GM23338 (cell line): ENCODE measurements around the gene MAPRE2.

Source experiments
- EZH2 ChIP-seq: fragments of 200-600 bp; sonication (generic); IDR thresholded peaks from one replicate; pipeline ENCODE4 v1.8.0; 2017; ENCODE audit warnings: antibody characterized with exemption, mild to moderate bottlenecking, low read depth; ENCODE audit not compliant: unreplicated experiment
- POLR2AphosphoS5 ChIP-seq: IDR thresholded peaks from 2 replicates; pipeline ENCODE4 v1.6.1; 2016; ENCODE audit warnings: antibody characterized with exemption, low read depth
- TF ChIP-seq, protein P1 (sequence below), 2 experiments: fragments of 200-600 bp in 1 of 2; sonication (generic) in 1 of 2; conservative IDR thresholded peaks; 2 replicates each; pipeline versions ENCODE4 v1.5.1 to v1.6.1; 2016 to 2017; ENCODE audit warnings: antibody characterized with exemption in 2 of 2, low read depth in 2 of 2, mild to moderate bottlenecking in 2 of 2, moderate library complexity in 1 of 2
- TF ChIP-seq, protein P2 (sequence below): IDR thresholded peaks from one replicate; pipeline ENCODE4 v1.6.1; 2018; ENCODE audit warnings: antibody characterized with exemption; ENCODE audit not compliant: unreplicated experiment

DNA sequence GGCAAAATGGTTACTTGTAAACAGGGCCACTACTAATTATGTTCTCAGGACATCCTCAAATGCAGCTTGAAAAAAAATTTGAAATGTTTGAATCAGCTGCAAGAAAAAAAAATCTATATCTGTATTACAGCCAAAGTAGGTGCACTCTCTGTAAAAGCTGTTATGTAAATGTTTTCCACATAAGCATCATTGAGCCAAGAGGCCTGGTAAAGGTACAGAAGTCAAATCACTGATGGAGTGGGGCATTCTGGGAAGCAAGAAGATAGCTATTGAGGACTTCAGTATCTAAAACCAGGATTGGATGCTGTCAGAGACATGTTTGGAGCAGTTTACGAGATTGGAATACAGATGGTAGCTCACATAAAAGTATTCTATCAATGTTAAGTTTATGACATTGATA, 80.3 kb downstream of the MAPRE2 start:
- TF ChIP-seq, protein P1, sequence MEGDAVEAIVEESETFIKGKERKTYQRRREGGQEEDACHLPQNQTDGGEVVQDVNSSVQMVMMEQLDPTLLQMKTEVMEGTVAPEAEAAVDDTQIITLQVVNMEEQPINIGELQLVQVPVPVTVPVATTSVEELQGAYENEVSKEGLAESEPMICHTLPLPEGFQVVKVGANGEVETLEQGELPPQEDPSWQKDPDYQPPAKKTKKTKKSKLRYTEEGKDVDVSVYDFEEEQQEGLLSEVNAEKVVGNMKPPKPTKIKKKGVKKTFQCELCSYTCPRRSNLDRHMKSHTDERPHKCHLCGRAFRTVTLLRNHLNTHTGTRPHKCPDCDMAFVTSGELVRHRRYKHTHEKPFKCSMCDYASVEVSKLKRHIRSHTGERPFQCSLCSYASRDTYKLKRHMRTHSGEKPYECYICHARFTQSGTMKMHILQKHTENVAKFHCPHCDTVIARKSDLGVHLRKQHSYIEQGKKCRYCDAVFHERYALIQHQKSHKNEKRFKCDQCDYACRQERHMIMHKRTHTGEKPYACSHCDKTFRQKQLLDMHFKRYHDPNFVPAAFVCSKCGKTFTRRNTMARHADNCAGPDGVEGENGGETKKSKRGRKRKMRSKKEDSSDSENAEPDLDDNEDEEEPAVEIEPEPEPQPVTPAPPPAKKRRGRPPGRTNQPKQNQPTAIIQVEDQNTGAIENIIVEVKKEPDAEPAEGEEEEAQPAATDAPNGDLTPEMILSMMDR (conservative IDR thresholded peaks at IDR 0.05; ENCODE audit: low read depth in 2 of 2), result no peak
- TF ChIP-seq, protein P2, sequence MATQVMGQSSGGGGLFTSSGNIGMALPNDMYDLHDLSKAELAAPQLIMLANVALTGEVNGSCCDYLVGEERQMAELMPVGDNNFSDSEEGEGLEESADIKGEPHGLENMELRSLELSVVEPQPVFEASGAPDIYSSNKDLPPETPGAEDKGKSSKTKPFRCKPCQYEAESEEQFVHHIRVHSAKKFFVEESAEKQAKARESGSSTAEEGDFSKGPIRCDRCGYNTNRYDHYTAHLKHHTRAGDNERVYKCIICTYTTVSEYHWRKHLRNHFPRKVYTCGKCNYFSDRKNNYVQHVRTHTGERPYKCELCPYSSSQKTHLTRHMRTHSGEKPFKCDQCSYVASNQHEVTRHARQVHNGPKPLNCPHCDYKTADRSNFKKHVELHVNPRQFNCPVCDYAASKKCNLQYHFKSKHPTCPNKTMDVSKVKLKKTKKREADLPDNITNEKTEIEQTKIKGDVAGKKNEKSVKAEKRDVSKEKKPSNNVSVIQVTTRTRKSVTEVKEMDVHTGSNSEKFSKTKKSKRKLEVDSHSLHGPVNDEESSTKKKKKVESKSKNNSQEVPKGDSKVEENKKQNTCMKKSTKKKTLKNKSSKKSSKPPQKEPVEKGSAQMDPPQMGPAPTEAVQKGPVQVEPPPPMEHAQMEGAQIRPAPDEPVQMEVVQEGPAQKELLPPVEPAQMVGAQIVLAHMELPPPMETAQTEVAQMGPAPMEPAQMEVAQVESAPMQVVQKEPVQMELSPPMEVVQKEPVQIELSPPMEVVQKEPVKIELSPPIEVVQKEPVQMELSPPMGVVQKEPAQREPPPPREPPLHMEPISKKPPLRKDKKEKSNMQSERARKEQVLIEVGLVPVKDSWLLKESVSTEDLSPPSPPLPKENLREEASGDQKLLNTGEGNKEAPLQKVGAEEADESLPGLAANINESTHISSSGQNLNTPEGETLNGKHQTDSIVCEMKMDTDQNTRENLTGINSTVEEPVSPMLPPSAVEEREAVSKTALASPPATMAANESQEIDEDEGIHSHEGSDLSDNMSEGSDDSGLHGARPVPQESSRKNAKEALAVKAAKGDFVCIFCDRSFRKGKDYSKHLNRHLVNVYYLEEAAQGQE, result no peak
- TF ChIP-seq POLR2AphosphoS5, result no peak
- no peak for TF ChIP-seq EZH2
